Stimulated activated CD8-positive, alpha-beta memory T cell treated with anti-CD3 and anti-CD28 coated beads, Interleukin-15, amount 100 ng/mL, for 48 hours (primary cell): ENCODE data around the gene PNMA5.

Source experiments
- DNase-seq, 2 donors: peaks; one replicate each; pipeline ENCODE4 v3.0.0-alpha.2; 2020; ENCODE audit warnings: low read depth in 2 of 2

The PNMA5 gene

DNA sequence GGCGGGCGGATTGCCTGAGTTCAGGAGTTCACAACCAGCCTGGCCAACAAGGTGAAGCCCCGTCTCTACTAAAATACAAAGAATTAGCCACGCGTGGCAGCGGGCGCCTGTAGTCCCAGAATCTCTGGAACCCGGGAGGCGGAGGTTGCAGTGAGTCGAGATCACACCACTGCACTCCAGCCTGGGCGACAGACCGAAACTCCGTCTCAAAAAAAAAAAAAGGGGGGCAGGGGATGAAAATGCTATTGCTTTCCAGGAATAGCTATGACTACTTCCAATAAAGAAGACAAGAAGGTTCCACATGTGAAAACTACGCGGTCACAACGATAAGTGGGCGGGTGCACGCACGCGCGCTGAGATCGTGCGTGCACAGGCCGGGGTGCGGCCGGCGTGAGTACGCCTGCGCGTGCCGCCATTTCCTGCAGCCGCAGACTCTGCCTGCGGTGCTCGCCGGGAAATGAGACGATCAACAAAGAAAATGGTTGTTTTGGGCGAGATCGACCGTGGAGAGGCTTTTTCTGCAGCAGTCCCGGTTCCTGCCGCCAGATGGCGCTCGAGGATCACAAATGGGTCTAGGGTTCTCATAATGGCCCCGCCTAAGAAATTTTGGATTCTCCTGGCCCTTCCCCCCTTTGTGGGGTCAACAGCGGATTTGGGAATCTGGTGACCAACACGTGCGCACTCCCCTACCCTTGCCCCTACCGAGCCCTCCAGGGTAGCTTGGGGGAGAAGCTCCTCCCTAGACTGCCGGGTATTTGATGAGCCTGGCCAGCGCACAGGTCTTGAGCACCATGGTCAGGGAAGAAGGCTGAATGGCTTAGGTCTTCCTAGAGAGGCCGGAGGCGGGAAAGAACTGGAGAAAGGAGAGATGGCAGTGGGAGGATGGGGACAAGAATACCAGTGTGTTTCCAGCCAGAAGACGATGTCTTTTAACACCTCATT is 35.1 kb downstream of the PNMA5 start:
- DNase-seq: peak; percentile 77 to 79

DNA sequence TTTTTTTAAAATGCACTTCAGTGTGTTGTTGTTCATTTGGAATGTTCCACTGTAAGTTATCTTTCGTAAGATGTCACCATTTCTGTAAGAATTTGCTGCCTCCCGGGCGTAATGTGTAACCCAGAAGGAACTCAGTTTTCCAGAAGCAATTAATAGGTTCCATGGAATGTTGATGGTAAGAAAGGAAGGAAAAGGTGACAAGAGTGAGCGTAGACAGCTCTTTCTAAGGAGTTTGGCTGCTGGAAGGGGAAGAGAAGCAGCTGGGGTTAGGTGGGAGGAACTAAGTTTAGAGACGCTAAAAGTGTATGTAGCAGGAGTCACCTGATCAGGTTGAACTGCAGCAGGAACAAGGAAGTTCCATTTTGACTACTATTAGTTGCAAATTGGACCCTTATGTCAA is 35.9 kb downstream of the PNMA5 start:
- DNase-seq: no peak

DNA sequence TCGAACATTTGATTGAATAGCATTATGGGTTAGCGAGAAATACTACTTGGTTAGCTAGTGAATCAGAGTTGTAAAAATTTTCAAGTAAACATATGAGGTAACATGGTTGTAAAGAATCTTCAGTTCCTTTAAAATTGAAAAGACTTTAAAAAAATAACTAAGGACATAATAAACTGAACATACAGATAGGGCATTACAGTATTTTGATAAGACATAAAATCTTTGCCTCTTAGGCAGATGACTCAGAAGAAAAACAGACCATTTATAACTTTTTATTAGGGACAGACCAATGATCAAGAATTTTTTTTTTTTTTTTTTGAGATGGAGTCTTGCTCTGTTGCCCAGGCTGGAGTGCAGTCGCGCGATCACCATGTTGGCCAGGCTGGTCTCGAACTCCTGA is 43.1 kb downstream of the PNMA5 start:
- no peak for DNase-seq

DNA sequence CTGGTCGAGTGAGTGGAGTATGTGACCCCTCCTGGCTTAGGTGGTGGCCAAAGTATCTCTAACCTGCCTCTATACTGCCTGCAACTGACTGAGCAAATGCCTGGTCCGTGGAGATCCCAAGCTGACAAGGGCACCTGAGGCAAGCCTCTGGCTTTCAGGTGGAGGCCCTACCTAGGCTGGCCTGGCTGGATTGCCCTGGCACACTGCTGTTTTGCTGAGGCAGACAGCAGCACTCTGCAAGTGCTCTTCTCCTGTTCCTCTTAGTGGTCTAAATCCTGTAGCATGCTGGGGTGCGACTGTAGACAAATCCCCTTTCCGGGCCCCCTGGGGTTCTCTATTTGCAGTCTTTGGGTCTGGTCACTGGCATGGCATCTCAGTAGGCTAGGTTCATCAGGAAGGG is 44.8 kb downstream of the PNMA5 start:
- no peak for DNase-seq

GRCh38 chrX:152946681-152947080 is 47.2 kb downstream of the PNMA5 start:
- no peak for DNase-seq

GRCh38 chrX:152945021-152945979 is 48.6 kb downstream of the PNMA5 start:
- no peak for DNase-seq

GRCh38 chrX:152943826-152944225 is 50.1 kb downstream of the PNMA5 start:
- DNase-seq: no peak

DNA sequence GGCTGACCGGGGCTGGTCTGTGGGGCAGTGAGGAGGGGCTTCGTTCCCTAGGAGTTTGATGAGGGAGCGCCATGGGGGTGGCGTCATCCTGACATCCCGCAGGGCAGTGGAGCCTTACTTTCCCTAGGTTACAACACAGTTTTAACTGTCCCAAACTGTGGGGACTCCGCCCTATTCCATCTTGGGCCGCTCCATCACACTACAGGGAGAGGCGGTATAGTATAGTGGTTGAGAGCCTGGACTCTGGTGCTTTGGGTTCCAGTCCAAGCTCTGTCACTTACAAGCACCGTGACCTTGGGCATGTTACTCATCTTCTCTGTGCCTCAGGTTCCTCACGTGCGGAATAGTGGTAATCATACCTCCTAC is 51.9 kb downstream of the PNMA5 start:
- no peak for DNase-seq

DNA sequence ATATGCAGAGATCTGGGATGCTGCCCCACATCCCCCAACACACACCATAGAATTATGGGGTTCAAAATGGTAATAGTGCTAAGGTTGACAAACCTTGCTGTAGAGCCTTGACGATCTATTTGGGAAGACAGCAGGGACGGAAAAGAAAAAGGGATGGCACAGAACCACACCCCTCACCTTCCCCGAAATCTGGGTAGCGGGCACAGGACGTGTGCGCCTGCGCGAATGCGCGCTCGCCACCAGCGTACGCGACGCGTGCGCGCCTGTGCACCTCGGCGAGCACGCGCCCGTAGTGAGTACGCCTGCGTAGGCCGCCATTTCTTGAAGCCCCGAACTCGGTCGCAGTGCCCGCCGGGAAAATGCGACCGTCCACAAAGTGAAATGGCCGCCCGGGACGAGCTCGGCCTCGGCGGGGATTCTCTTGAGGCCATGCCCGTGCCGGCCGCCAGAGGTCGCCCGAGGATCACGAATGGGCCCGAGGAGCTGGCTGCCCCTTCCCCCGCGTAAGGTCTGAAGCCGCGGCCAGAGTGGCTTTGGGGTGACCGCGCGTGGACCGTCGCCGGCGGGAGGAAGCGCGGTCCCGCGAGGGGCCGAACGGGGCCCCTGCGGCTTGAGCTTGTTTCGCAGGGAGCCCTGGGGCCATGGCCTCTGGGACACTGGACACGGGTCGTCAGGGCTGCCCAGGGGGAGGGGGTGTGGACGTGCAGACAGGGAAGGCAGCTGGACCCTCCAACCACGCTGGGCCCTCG is 52.4 kb downstream of the PNMA5 start:
- peak; percentile 77 to 79 for DNase-seq
